Activated naive CD4-positive, alpha-beta T cell treated with anti-CD3 and anti-CD28 coated beads, Interleukin-2, amount 50 U/mL, for 72 hours (primary cell): ENCODE results near the gene IGLON5. TPM values are rescaled to one million over a fixed set of nuclear protein-coding genes. Genes with fewer than 3 reads are reported as not detected.
A peak's percentile ranks its signal among the peaks of the same experiment; 100 is the strongest.

Source experiments
- ATAC-seq, 2 donors: fragments of 150-1000 bp; cut with Tn5 transposase; 2 replicates each; pipeline ENCODE4 v1.10.0; 2021; ENCODE audit warnings: mild to moderate bottlenecking in 2 of 2, moderate library complexity in 2 of 2
- DNase-seq, 2 donors: peaks; one replicate each; pipeline ENCODE4 v3.0.0; 2021 to 2022; ENCODE audit warnings: low spot score in 2 of 2
- H3K27ac Mint-ChIP-seq, 2 donors: one replicate each; pipeline ENCODE4 v1.8.0; 2022; ENCODE audit warnings: mild to moderate bottlenecking in 2 of 2, mixed read lengths in 2 of 2
- H3K36me3 Mint-ChIP-seq, 2 donors: one replicate each; pipeline ENCODE4 v1.8.0; 2022; ENCODE audit warnings: mixed read lengths in 2 of 2
- H3K9me3 Mint-ChIP-seq, 2 donors: one replicate each; pipeline ENCODE4 v1.8.0; 2022; ENCODE audit warnings: mixed read lengths in 2 of 2
- total RNA-seq, 2 donors: library from RNA; stranded (reverse); gene quantifications; one replicate each; pipeline ENCODE4 v1.2.3, GENCODE V29; 2022

IGLON5 gene
- total RNA-seq, 2 donors from 2014 or later: 0.16 TPM; not detected in 1

DNA sequence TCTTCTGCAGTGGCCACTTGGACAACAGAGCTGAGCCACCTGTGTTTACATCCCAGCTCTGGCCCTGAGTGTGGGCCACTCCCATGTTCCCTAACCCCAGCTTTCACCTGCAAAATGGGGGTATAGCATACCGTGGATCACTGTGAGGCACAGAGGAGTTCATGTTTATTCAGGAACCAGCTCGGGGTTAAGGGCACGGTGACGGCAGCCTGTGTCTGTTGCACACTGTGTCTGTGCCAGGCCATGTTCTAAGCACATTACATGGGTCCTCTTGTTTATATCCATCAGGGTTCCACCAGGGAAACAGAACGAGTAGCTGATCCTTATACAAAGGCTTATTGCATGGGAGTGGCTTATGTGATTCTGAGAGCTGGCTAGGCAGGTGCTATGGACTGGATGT is 14.0 kb upstream of the IGLON5 start:
- H3K27ac Mint-ChIP-seq: no peak overlapping the region
- no peak for ATAC-seq
- H3K9me3 Mint-ChIP-seq: peaks cover 0 to 5% of the 10 kb centered on the region in 2 donors

DNA sequence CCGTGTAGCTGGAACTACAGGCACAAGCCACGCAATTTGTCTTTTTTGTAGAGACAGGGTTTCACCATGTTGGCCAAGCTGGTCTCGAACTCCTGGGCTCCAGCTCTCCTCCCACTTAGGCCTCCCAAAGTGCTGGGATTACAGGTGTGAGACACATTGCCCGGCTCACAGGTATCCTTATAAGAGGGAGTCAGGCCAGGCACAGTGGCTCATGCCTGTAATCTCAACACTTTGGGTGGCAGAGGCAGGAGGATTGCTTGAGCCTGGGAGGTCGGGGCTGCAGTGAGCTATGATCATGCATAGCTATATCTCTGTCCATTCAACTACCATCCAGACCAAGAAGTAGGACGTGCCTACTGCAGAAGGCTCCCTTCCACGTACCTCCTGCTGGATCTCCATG is 10.2 kb upstream of the IGLON5 start:
- ATAC-seq: no peak
- Mint-ChIP-seq H3K36me3 (peaks cover 6% of the 10 kb centered on the region in 2 donors), H3K27ac (no peak overlapping the region), H3K9me3 (peaks cover 4 to 21% of the 10 kb centered on the region in 2 donors)
- no peak for DNase-seq

More for the DNA sequence above, 14.0 kb upstream of the IGLON5 start:
- H3K36me3 Mint-ChIP-seq: no peaks in the 10 kb centered on the region
- no peak for DNase-seq

DNA sequence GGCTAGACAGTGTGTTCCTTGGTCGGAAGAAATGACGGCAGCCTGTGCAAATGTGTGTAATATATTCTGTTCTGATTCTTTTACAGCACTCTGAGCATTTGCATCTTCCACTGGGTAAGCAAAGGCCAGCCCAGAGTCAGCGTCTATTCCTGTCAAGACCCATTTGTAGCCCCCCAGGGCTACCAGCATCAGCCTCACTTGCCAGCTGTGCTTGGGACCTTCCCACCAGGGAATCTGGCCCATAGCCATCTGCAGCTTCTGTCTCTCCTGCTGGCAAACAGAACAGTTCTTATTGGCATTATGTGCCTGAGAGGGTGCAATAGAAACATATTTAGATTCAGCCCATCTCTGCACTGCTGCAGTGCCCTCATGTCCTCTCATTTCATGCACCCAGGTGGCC is 6.0 kb upstream of the IGLON5 start:
- Mint-ChIP-seq H3K36me3 (peaks cover 16 to 27% of the 10 kb centered on the region in 2 donors), H3K9me3 (peaks cover 13 to 35% of the 10 kb centered on the region in 2 donors), H3K27ac (no peak overlapping the region)
- DNase-seq: no peak
- ATAC-seq: no peak

DNA sequence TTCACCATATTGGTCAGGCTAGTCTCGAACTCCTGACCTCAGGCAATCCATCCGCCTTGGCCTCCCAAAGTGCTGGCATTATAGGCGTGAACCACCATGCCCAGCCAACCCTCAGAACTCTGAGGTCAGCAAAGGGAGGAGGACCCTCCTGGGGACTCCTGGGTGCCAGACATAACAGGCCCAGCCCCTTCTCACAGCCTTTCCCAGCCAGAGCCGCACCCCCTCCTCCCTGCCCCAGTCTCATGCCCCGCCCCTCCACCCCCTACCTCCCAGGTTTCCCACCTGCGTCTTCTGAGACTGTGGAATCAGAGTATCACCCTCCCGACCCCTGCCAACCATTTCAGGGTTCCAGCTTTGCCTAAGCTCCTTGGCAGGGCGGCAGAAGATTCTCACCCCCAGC is 5.2 kb downstream of the IGLON5 start:
- no peak overlapping the region for H3K27ac Mint-ChIP-seq
- ATAC-seq (no peak), DNase-seq (no peak)
- H3K36me3 Mint-ChIP-seq: no peaks in the 10 kb centered on the region
- H3K9me3 Mint-ChIP-seq: peaks cover 5 to 8% of the 10 kb centered on the region in 2 donors

DNA sequence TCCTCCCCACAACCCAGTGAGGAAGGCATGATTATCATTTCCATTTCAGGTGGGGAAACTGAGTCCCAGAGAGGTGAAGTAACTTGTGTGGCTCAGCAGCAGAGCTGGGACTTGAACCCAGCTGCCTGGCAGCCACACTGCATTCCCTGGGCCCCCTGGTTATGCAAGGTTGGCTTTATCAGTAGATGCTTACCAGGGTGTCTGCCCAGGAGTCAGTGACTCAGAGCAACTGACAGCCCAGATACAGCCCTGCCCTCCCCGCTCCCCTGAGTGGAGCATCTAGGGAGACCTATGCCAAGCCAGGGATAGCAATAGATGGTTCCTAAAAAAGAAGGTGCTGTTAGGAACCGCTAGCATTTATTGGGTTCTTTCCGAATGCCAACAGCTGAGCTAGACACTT is 5.9 kb downstream of the IGLON5 start:
- Mint-ChIP-seq H3K27ac (no peak overlapping the region), H3K9me3 (peaks cover 5 to 8% of the 10 kb centered on the region in 2 donors), H3K36me3 (no peaks in the 10 kb centered on the region)
- DNase-seq (no peak), ATAC-seq (no peak)

DNA sequence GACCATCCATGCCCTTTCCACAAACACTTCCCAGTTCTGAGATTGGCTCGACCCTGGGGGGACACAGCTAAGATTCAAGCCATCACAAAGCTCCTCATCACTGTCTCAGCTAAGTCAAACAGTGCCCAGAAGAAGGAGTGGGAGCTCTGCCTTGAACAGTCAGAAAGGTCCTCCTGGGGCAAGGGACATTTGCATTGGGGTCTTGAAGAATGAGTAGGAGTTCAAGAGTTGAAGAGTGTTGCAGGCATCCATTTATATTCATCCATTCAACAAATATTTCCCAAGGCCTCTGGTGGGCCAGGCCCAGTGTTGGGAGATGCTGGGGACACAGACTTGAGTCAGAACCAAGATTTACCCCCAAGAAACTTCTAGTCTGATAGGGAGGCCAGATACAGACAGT is 6.5 kb downstream of the IGLON5 start:
- Mint-ChIP-seq H3K9me3 (peaks cover 5 to 8% of the 10 kb centered on the region in 2 donors), H3K36me3 (no peaks in the 10 kb centered on the region), H3K27ac (no peak overlapping the region)
- ATAC-seq (no peak), DNase-seq (no peak)

DNA sequence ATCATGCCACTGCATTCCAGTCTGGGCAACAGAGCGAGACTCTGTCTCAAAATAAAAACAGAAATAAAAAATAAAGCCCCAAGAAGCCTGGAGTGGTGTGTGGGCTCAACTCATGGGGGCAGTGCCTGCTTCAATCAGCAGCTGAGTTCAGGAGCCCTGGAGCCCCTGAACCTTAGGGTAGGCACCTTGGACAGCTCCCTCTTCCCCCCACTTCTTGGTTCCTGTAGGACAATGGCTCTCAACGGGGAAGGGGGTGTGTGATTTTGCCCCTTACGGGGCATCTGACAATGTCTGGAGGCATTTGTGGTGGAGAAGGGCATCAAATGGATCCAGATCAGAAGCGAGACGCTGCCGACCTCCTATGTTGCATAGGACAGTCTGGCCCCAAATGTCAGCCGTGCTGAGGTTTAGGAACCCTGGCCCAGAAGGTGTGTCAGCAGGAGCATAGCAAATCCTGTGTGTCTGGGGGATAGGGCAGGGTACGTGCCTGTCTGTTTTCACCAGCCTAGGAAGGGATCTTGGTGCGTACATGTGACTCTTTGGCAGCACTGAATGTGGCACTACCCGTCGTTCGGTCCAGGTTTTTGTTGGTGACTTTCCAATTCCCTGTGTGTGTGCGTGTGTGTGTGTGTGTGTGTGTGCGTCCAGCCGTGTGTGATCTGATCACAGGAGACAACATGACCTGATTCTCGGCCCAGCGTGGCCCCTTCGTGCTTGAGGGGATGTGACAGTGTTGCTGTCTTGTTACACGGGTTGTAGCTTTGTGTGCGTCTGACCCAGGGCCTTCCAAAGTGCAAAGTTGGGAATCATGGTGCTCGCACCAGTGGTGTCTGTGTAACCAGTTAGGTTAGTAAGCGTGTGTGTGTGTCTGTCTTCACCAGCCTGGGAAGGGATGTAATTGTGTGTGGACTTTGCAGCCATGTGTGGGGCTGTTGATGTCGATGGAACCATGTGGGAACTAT is 7.5 kb downstream of the IGLON5 start:
- no peak for ATAC-seq
- no peak for DNase-seq
- no peak overlapping the region for H3K27ac Mint-ChIP-seq
- H3K36me3 Mint-ChIP-seq: no peaks in the 10 kb centered on the region
- peaks cover 5 to 8% of the 10 kb centered on the region in 2 donors for H3K9me3 Mint-ChIP-seq

DNA sequence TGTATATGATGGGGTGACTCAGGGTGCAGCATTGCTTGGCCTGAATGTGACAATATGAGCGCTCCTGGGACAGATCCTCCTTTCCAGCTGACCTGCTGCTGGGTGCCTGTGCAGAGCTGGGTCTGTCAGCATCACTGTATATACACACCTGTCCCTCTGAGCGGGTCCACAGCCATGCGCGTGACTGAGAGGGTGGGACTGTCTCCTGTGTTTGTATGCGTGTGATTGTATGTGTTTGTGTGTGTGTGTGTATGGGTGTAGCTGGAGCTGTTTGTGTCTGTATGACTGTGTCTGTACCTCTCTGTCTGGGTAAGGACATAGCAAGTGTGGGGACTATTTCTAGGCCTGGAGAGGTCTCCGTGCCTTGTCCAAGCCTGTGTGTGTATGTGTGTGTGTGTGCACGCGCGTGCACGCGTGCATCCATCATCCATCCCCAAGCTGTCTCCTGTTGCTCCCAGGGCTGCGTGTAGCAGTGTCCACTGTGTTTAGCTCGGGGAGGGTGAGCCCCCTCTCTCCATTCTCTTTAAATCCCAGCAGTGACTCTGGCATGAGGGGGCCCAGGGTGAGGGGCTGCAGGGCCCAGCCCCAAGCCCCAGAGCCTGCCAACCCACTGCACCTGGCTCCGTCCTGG is 8.3 kb downstream of the IGLON5 start:
- Mint-ChIP-seq H3K27ac (no peak overlapping the region), H3K9me3 (peaks cover 5 to 8% of the 10 kb centered on the region in 2 donors), H3K36me3 (no peaks in the 10 kb centered on the region)
- no peak for ATAC-seq
- no peak for DNase-seq

DNA sequence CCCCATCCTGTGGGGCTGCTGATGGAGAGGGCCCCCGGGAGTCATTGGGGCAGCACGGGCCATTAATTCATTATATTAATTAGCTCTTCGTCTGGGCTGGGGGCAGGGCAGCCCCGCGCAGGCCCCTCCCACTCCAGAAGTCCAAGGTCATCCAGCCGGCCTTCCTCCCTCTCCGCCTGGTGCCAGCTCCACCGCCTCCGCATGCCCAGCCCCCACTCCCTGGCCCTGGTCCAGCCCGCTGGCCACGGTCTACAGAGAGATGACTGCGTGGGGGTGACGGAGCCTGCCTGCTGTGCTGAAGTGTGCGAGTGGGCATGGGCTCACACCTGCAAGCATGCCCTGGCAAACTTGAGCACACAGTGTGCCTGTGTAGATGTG is 8.8 kb downstream of the IGLON5 start:
- ATAC-seq (no peak), DNase-seq (no peak)
- Mint-ChIP-seq H3K27ac (no peak overlapping the region), H3K36me3 (no peaks in the 10 kb centered on the region), H3K9me3 (peaks cover 3 to 6% of the 10 kb centered on the region in 2 donors)

DNA sequence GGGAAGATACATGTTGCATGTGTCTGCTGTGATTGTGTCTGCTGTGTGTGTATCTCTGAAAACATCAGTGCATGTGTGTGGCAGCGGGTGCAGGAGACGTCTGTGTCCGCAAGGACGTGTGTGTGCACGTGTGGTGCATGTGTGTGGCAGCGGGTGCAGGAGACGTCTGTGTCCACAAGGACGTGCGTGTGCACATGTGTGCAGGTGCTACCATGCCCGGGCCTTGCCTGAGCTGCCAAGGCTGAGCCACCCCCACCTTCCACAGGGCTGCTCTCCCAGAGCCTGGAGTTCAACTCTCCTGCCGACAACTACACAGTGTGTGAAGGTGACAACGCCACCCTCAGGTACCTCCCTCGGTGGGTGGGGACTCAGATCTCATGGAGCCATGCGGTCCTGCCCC is 10.4 kb downstream of the IGLON5 start:
- DNase-seq (no peak), ATAC-seq (no peak)
- no peak overlapping the region for H3K27ac Mint-ChIP-seq
- peaks cover 0 to 4% of the 10 kb centered on the region in 2 donors for H3K9me3 Mint-ChIP-seq
- H3K36me3 Mint-ChIP-seq: no peaks in the 10 kb centered on the region

DNA sequence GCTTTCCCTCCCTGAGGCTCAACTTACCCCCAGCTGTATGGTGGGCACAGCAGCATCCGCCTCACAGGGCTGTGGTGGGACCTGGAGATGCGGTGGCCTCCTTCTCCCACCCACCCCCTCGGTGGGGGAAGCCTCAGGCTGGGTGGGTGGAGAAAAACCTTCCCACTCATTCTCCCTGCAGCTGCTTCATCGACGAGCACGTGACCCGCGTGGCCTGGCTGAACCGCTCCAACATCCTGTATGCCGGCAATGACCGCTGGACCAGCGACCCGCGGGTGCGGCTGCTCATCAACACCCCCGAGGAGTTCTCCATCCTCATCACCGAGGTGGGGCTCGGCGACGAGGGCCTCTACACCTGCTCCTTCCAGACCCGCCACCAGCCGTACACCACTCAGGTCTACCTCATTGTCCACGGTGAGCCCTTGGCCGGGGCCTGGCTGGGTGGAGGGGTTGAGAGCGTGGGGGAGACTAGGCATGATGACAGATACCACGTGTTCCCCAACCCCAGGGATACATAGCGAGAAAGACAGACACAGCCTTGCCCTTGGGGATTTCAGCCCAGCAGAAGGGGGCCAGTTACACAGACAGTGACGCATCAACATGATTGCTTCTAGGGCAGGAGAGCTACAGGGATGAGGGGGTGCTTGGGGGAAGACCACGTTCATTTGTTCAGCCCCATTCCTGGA is 12.2 kb downstream of the IGLON5 start:
- Mint-ChIP-seq H3K27ac (peak overlapping the region in 1 of 2 donors; percentile 11), H3K36me3 (no peaks in the 10 kb centered on the region), H3K9me3 (peaks cover 0 to 4% of the 10 kb centered on the region in 2 donors)
- DNase-seq: no peak
- no peak for ATAC-seq

DNA sequence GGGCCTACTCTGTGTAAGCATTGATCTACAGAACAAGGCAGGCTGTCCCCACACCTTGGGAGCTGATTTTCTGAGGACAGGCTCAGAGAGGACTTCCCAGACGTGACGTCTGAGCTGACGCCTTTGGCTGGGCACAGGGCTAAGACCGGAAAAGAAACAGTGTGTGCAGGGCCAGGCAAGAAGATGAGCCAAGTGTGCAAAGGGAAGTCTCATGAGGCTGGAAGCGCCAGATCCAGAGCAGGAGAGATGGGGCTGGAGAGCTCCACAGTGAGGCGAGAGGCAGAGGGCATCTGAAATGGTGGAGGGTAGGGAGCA is 12.7 kb downstream of the IGLON5 start:
- no peak overlapping the region for H3K27ac Mint-ChIP-seq
- H3K36me3 Mint-ChIP-seq: no peaks in the 10 kb centered on the region
- no peak for ATAC-seq
- peaks cover 0 to 4% of the 10 kb centered on the region in 2 donors for H3K9me3 Mint-ChIP-seq
- no peak for DNase-seq

DNA sequence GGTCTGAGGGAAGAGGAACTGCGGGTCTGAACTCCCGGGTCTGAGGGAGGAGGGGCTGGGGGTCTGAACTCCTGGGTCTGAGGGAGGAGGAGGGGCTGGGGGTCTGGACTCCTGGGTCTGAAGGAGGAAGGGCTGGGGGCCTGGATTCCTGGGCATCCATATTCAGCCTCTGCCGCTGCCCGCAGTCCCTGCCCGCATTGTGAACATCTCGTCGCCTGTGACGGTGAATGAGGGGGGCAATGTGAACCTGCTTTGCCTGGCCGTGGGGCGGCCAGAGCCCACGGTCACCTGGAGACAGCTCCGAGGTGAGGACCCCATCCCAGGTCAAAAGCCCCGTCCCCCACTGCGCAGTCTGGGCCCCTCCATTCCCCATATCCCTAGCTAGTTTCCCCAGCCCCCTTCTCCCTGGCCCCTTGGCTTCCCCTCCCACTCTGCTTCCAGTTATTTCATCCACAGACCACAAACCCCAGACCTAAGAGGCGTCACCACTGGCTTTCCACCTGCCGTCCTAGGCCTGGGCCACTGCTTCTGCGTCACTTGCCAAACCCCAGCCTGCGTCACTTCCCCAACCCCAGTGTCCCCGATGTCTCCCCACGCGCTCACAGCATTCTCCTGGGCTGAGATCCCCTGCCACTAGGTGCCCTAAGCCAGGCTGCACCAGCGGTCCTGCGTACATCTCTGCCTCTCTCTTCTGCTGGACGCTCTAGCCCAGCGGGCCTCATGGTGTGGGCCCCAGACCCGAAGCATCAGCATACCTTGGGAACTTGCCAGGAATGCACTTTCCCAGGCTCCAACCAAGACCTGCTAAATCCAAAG is 13.9 kb downstream of the IGLON5 start:
- H3K36me3 Mint-ChIP-seq: no peaks in the 10 kb centered on the region
- ATAC-seq (peak in 1 of 2 donors; percentile 64), DNase-seq (no peak)
- no peak overlapping the region for H3K27ac Mint-ChIP-seq
- peaks cover 0 to 4% of the 10 kb centered on the region in 2 donors for H3K9me3 Mint-ChIP-seq

DNA sequence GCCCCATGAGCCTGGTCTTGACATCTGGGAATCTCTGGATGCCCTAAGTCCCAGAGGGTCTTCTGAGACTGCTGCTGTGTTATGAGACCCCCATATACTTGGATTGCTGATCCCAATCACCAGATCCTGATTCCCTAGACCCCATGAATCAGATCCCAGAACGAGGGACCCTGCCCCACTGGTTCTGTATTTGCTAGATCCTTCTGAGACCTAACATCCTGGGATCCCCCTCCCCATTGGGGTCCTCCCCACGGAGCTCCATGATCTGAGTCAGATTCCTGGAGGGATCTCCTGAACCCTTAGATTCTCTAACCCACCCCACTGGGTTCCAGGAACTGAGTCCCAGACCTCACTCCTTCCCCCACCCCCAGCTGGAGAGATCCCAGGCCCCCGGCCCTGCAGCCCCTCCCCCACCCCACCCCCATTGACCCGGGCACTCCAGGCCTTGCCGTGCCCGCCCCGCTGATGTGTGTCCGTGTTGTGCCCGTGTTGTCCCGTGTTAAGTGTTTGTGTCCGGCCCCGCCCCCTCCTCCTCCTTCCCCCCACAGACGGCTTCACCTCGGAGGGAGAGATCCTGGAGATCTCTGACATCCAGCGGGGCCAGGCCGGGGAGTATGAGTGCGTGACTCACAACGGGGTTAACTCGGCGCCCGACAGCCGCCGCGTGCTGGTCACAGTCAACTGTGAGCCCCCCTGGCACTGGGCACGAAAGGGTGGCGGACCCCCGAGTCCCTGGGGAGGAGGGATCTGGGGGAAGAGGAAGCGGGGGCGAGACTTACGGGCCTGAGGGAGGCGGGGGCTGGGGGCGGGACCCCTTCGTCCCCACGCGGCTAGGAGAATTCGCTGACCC is 15.0 kb downstream of the IGLON5 start:
- H3K27ac Mint-ChIP-seq: no peak overlapping the region
- DNase-seq (no peak), ATAC-seq (no peak)
- peaks cover 0 to under 1% of the 10 kb centered on the region in 2 donors for H3K36me3 Mint-ChIP-seq
- H3K9me3 Mint-ChIP-seq: peaks cover 0 to 1% of the 10 kb centered on the region in 2 donors

DNA sequence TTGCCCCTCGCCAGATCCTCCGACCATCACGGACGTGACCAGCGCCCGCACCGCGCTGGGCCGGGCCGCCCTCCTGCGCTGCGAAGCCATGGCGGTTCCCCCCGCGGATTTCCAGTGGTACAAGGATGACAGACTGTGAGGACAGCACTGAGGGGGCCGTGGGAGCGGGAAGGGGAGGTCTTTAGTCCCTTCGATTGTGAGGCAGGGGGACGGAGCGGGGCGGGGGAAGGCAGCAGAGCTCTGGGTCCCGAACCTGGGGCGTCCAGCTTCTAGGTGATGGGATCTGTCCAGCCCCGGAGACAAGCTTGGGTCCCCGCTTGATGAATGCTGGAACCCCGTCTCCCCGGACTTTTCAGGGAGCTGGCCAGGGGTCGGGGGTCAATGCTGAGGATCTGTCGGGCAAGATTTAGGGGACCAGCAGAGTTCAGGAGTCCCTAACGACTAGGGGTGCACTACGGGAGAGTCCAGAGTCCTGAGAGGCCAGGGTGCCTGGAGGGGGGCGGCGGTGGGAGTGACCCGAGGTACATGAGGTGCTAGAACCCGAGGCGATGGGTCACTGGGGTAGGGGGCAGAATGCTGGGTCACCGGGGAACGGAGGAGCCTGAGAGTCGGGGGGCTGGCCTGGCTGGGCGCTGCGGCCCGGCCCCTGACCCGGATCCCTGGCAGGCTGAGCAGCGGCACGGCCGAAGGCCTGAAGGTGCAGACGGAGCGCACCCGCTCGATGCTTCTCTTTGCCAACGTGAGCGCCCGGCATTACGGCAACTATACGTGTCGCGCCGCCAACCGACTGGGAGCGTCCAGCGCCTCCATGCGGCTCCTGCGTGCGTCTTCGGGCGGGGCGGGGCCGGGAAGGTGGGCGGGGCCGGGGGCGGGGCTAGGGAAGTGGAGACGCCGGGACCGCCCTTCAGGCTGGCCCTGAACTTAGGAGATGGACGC is 15.9 kb downstream of the IGLON5 start:
- Mint-ChIP-seq H3K27ac (no peak overlapping the region), H3K9me3 (no peaks in the 10 kb centered on the region), H3K36me3 (peaks cover 0 to 9% of the 10 kb centered on the region in 2 donors)
- ATAC-seq: peak; percentile 73 to 89
- peak in 1 of 2 donors; percentile 58 for DNase-seq
